Endothelial cell (in vitro differentiated cells): ENCODE measurements around the gene LRRC38. TPM values are rescaled to one million over a fixed set of nuclear protein-coding genes. Genes with fewer than 3 reads are reported as not detected.

Experiments
- DNase-seq: peaks from one replicate; pipeline ENCODE4 v3.0.0; 2021; ENCODE audit warnings: low spot score
- H3K27ac Mint-ChIP-seq: one replicate; pipeline ENCODE4 v1.8.0; 2021; ENCODE audit warnings: mixed read lengths, inconsistent platforms; ENCODE audit not compliant: unreplicated experiment
- H3K27me3 Mint-ChIP-seq: one replicate; pipeline ENCODE4 v1.8.0; 2021; ENCODE audit warnings: mild to moderate bottlenecking, moderate library complexity, mixed read lengths, inconsistent platforms; ENCODE audit not compliant: unreplicated experiment
- H3K36me3 Mint-ChIP-seq: one replicate; pipeline ENCODE4 v1.8.0; 2021; ENCODE audit warnings: mild to moderate bottlenecking, low read depth, mixed read lengths, inconsistent platforms; ENCODE audit not compliant: unreplicated experiment
- H3K4me1 Mint-ChIP-seq: one replicate; pipeline ENCODE4 v1.8.0; 2021; ENCODE audit warnings: mild to moderate bottlenecking, mixed read lengths, inconsistent platforms; ENCODE audit not compliant: unreplicated experiment
- H3K4me3 Mint-ChIP-seq: one replicate; pipeline ENCODE4 v1.8.0; 2021; ENCODE audit warnings: mild to moderate bottlenecking, mixed read lengths, inconsistent platforms; ENCODE audit not compliant: unreplicated experiment
- H3K9me3 Mint-ChIP-seq: one replicate; pipeline ENCODE4 v1.8.0; 2021; ENCODE audit warnings: mixed read lengths, inconsistent platforms; ENCODE audit not compliant: unreplicated experiment
- CTCF ChIP-seq: fragments of 200-600 bp; sonication (generic); IDR thresholded peaks from one replicate; pipeline ENCODE4 v1.5.0; 2021; ENCODE audit warnings: antibody characterized with exemption; ENCODE audit not compliant: unreplicated experiment
- total RNA-seq: library from RNA; stranded (reverse); fragmentation: NEBNext Ultra II Directional; extraction: Animal tissue kit (Norgen Biotek cat#: 25700); gene quantifications from one replicate; pipeline ENCODE4 v1.2.1, GENCODE V29; 2021; ENCODE audit not compliant: unreplicated experiment

The LRRC38 gene
- total RNA-seq, 1 donor from 2014 or later, result not detected

- Mint-ChIP-seq H3K4me1 (no peaks in the 10 kb centered on the region), H3K9me3 (no peaks in the 10 kb centered on the region), H3K27ac (no peak overlapping the region), H3K27me3 (peaks cover 4% of the 10 kb centered on the region), H3K36me3 (no peaks in the 10 kb centered on the region), H3K4me3 (no peak overlapping the region)
- no peak for DNase-seq
- TF ChIP-seq CTCF, result no peak
Observed at GRCh38 chr1:13550663-13551062, 36.9 kb upstream of the LRRC38 start.

GRCh38 chr1:13549521-13549920, 35.7 kb upstream of the LRRC38 start:
- no peak overlapping the region for H3K4me3 Mint-ChIP-seq
- no peak for DNase-seq
- H3K36me3 Mint-ChIP-seq, result no peaks in the 10 kb centered on the region
- H3K4me1 Mint-ChIP-seq, result no peaks in the 10 kb centered on the region
- peaks cover 4% of the 10 kb centered on the region for H3K27me3 Mint-ChIP-seq
- H3K27ac Mint-ChIP-seq, result no peak overlapping the region
- TF ChIP-seq CTCF, result no peak
- no peaks in the 10 kb centered on the region for H3K9me3 Mint-ChIP-seq

- H3K27me3 Mint-ChIP-seq, result peaks cover 4% of the 10 kb centered on the region
- no peak for TF ChIP-seq CTCF
- no peaks in the 10 kb centered on the region for H3K9me3 Mint-ChIP-seq
- H3K36me3 Mint-ChIP-seq, result no peaks in the 10 kb centered on the region
- no peak overlapping the region for H3K4me3 Mint-ChIP-seq
- H3K4me1 Mint-ChIP-seq, result no peaks in the 10 kb centered on the region
- no peak overlapping the region for H3K27ac Mint-ChIP-seq
- DNase-seq, result no peak
Observed at GRCh38 chr1:13549021-13549420, 35.2 kb upstream of the LRRC38 start.

GRCh38 chr1:13548281-13548680, 34.5 kb upstream of the LRRC38 start:
- no peak for TF ChIP-seq CTCF
- no peaks in the 10 kb centered on the region for H3K36me3 Mint-ChIP-seq

GRCh38 chr1:13546791-13547190, 33.0 kb upstream of the LRRC38 start:
- DNase-seq, result no peak
- H3K27me3 Mint-ChIP-seq, result peaks cover 4% of the 10 kb centered on the region
- H3K4me1 Mint-ChIP-seq, result no peaks in the 10 kb centered on the region
- H3K4me3 Mint-ChIP-seq, result no peak overlapping the region
- H3K36me3 Mint-ChIP-seq, result no peaks in the 10 kb centered on the region
- TF ChIP-seq CTCF, result no peak
- no peak overlapping the region for H3K27ac Mint-ChIP-seq
- H3K9me3 Mint-ChIP-seq, result no peaks in the 10 kb centered on the region

More at GRCh38 chr1:13548281-13548680, 34.5 kb upstream of the LRRC38 start:
- Mint-ChIP-seq H3K4me3 (no peak overlapping the region), H3K4me1 (no peaks in the 10 kb centered on the region), H3K9me3 (no peaks in the 10 kb centered on the region), H3K27ac (no peak overlapping the region), H3K27me3 (peaks cover 4% of the 10 kb centered on the region)
- no peak for DNase-seq
